GM12878 (cell line): ENCODE data around the gene RFLNA. TPM values are rescaled to one million over a fixed set of nuclear protein-coding genes. Genes with fewer than 3 reads are reported as not detected.

Source experiments
- ATAC-seq: fragments of 200-7000 bp; cut with Tn5 transposase; 3 replicates; pipeline ENCODE4 v1.9.1; 2020; ENCODE audit warnings: mild to moderate bottlenecking, moderate library complexity
- Bru-seq: library from RNA; stranded (reverse); fragments of 400-500 nt; gene quantifications from one replicate; lab custom pipeline; 2021; lab: Mats Ljungman, UMichigan
- BruChase-seq, 2 experiments: library from RNA; stranded (reverse); fragments of 400-500 nt; gene quantifications; one replicate each; lab custom pipeline; 2021; lab: Mats Ljungman, UMichigan
- BruUV-seq: library from RNA; stranded (reverse); fragments of 400-500 nt; replicated peaks from 2 replicates; lab custom pipeline; 2021; lab: Mats Ljungman, UMichigan
- CTCF ChIA-PET: fragments of 300-600 bp; sonication (Branson Sonifier 250); formaldehyde crosslinking; extraction: SDS; loops from one replicate; lab custom pipeline; 2021; ENCODE audit warnings: inconsistent platforms; lab: Yijun Ruan, JAX
- POLR2A ChIA-PET: fragments of 350-600 bp; formaldehyde crosslinking; extraction: SDS; loops from one replicate; lab custom pipeline; 2021; ENCODE audit warnings: inconsistent platforms; lab: Charles Lee
- RAD21 ChIA-PET: fragments of 300-600 bp; sonication (Branson Sonifier 250); formaldehyde crosslinking; loops from one replicate; lab custom pipeline; 2023; ENCODE audit warnings: antibody characterized with exemption; ENCODE audit not compliant: unreplicated experiment; lab: Charles Lee
- SMC1A ChIA-PET: fragments of 300-600 bp; sonication (Branson Sonifier 250); formaldehyde crosslinking; loops from one replicate; lab custom pipeline; 2023; ENCODE audit not compliant: unreplicated experiment, uncharacterized antibody; lab: Charles Lee
- DNase-seq: peaks from one replicate; pipeline ENCODE4 v3.0.0-alpha.2; 2011; ENCODE audit warnings: low read depth, low spot score
- FAIRE-seq: peaks from 3 replicates; lab custom pipeline; 2011; peaks lifted over from hg19 to GRCh38; lab: Jason Lieb, UNC
- H2AFZ ChIP-seq: 2 replicates; pipeline ENCODE4 v1.6.0; 2011; ENCODE audit warnings: low read depth, low read length, control low read depth; ENCODE audit not compliant: control insufficient read depth
- H3K27ac ChIP-seq: 2 replicates; pipeline ENCODE4 v1.5.1; 2011; ENCODE audit warnings: control low read depth; ENCODE audit not compliant: control insufficient read depth, insufficient read depth
- H3K27me3 ChIP-seq, 2 experiments: replicated peaks in 1 of 2; 2 replicates each; pipeline versions ENCODE4 v1.6.0 to v1.6.1; 2011; ENCODE audit warnings: low read length in 1 of 2; ENCODE audit not compliant: control insufficient read depth in 2 of 2, insufficient read depth in 2 of 2
- H3K36me3 ChIP-seq, 2 experiments: 2 replicates each; pipeline ENCODE4 v1.5.1; 2011; ENCODE audit warnings: low read length in 1 of 2; ENCODE audit not compliant: control insufficient read depth in 2 of 2, insufficient read depth in 2 of 2
- H3K4me1 ChIP-seq: 2 replicates; pipeline ENCODE4 v1.6.1; 2011; ENCODE audit warnings: mild to moderate bottlenecking, low read length, moderate library complexity, mixed read lengths; ENCODE audit not compliant: control insufficient read depth, insufficient read depth
- H3K4me2 ChIP-seq: 2 replicates; pipeline ENCODE4 v1.6.0; 2011; ENCODE audit warnings: control low read depth; ENCODE audit not compliant: control insufficient read depth, insufficient read depth
- H3K4me3 ChIP-seq: fragments of 200-600 bp; sonication (generic); 2 replicates; pipeline ENCODE4 v1.5.1; 2016
- H3K79me2 ChIP-seq: 2 replicates; pipeline ENCODE4 v1.6.0; 2011; ENCODE audit warnings: low read length; ENCODE audit not compliant: control insufficient read depth, insufficient read depth
- H3K9ac ChIP-seq: 2 replicates; pipeline ENCODE4 v1.8.0; 2011; ENCODE audit warnings: low read length, control low read depth, mixed read lengths; ENCODE audit not compliant: control insufficient read depth, insufficient read depth
- H3K9me3 ChIP-seq: replicated peaks from 3 replicates; pipeline ENCODE4 v1.5.1; 2011; ENCODE audit warnings: mild to moderate bottlenecking, low read length; ENCODE audit not compliant: control insufficient read depth, insufficient read depth
- H4K20me1 ChIP-seq: 2 replicates; pipeline ENCODE4 v1.6.0; 2011; ENCODE audit not compliant: control insufficient read depth, insufficient read depth
- BACH1 ChIP-seq: fragments of 450-650 bp; IDR thresholded peaks from 2 replicates; pipeline ENCODE4 v1.6.1; 2017; ENCODE audit warnings: mild to moderate bottlenecking, borderline replicate concordance
- FOS ChIP-seq: IDR thresholded peaks from 3 replicates; pipeline ENCODE4 v1.6.1; 2011; ENCODE audit warnings: borderline replicate concordance; ENCODE audit not compliant: insufficient read length; ENCODE audit errors: extremely low read depth
- JUND ChIP-seq: IDR thresholded peaks from 2 replicates; pipeline ENCODE4 v1.6.1; 2012; ENCODE audit warnings: low read depth, mild to moderate bottlenecking, low read length, improper control_type of control experiment, moderate library complexity
- RB1 ChIP-seq: fragments of 450-650 bp; formaldehyde crosslinking; IDR thresholded peaks from 2 replicates; pipeline ENCODE4 v1.6.1; 2017; ENCODE audit warnings: mild to moderate bottlenecking, borderline replicate concordance
- SUPT20H ChIP-seq: IDR thresholded peaks from 2 replicates; pipeline ENCODE4 v1.6.1; 2011; ENCODE audit warnings: low read depth, mild to moderate bottlenecking, low read length, moderate library complexity, borderline replicate concordance; ENCODE audit not compliant: control insufficient read depth
- ZBTB11 ChIP-seq: fragments of 450-650 bp; formaldehyde crosslinking; IDR thresholded peaks from 2 replicates; pipeline ENCODE4 v1.5.0; 2022; ENCODE audit warnings: mild to moderate bottlenecking, missing genetic modification characterization
- WGBS: methylation state at CpG from one replicate; pipeline ENCODE4 v1.1.6; 2016; ENCODE audit warnings: low lambda C conversion rate; ENCODE audit not compliant: insufficient replicate concordance, insufficient coverage; ENCODE audit errors: missing lambda C conversion rate; 5-methylcytosine and 5-hydroxymethylcytosine counted together
- in situ Hi-C: fragments of 300-500 bp; cut with MboI; formaldehyde crosslinking; loops from 9 replicates; pipeline ENCODE4 v1.14.3; 2018; ENCODE audit warnings: mixed read lengths
- intact Hi-C: fragments of 100-400 bp; cut with micrococcal nuclease; formaldehyde crosslinking; loops from one replicate; pipeline ENCODE4 v1.14.2; 2022; ENCODE audit not compliant: unreplicated experiment
- long read RNA-seq, 2 experiments: library from polyadenylated mRNA; unstranded; transcript quantifications; one replicate each; pipeline ENCODE4 v2.0.0, GENCODE V29; 2019 to 2020
- polyA minus RNA-seq, 3 experiments: library from RNA; depleted of rRNA, polyadenylated mRNA; stranded (reverse); fragments of >200 nt; gene quantifications; 2 replicates each; pipeline ENCODE4 v1.2.3, GENCODE V29; 2011
- polyA plus RNA-seq, 11 experiments: library from polyadenylated mRNA; depleted of rRNA in 4 of 11; unstranded in 6 of 11; stranded (reverse) in 5 of 11; fragments of >200 nt; fragmentation: Nextera tagmentation in 4 of 11; fragmentation: Illumina TruSeq in 1 of 11; extraction: Ambion mirVana in 4 of 11; extraction: Trizol in 1 of 11; gene quantifications; 1 replicate in 1 of 11; 2 replicates in 10 of 11; pipeline versions ENCODE4 v1.2.1 to v1.2.3, GENCODE V29; 2011 to 2016; ENCODE audit warnings: inconsistent platforms in 2 of 11, missing spikeins in 2 of 11, low read depth in 1 of 11
- total RNA-seq, 4 experiments: library from RNA; depleted of rRNA in 3 of 4; stranded (reverse); fragments of >200 nt in 3 of 4; fragmentation: Illumina TruSeq in 1 of 4; extraction: Trizol in 1 of 4; gene quantifications; 2 replicates each; pipeline versions ENCODE4 v1.2.1 to v1.2.3, GENCODE V29; 2013 to 2021
- TF ChIP-seq, protein P1 (sequence below): fragments of 450-650 bp; IDR thresholded peaks from 2 replicates; pipeline ENCODE4 v1.6.1; 2017; ENCODE audit warnings: low read depth, mild to moderate bottlenecking, moderate library complexity
- TF ChIP-seq, protein P2 (sequence below): fragments of 450-650 bp; IDR thresholded peaks from 2 replicates; pipeline ENCODE4 v1.6.1; 2016; ENCODE audit warnings: mild to moderate bottlenecking

The RFLNA gene
- total RNA-seq (2013; cell fraction: nucleolus; rRNA removed), result 2.4 TPM in 1 of 2 replicates, not detected in the other
- 0.05 TPM in 1 of 2 replicates, not detected in the other for total RNA-seq (2014; rRNA removed)
- not detected in 2 replicates for total RNA-seq (2014; rRNA removed; fragmentation: Illumina TruSeq; extraction: Trizol)
- total RNA-seq (2021), result not detected in 2 replicates
- not detected for polyA plus RNA-seq (2011; ENCODE audit: low read depth)
- 0.08 TPM in 1 of 2 replicates, not detected in the other for polyA plus RNA-seq (2011; rRNA removed)
- 0.13 TPM in 1 of 2 replicates, not detected in the other for polyA plus RNA-seq (2011; cell fraction: cytosol; rRNA removed)
- polyA plus RNA-seq (2011; cell fraction: nucleus; rRNA removed), result 0.16 TPM in 1 of 2 replicates, not detected in the other
- not detected in 2 replicates for polyA plus RNA-seq (2012)
- not detected in 2 replicates for polyA plus RNA-seq (2014; fragmentation: Illumina TruSeq; extraction: Trizol)
- not detected for polyA plus RNA-seq (2014; fragmentation: Nextera tagmentation; extraction: Ambion mirVana)
- not detected in 2 replicates for polyA plus RNA-seq (2014; rRNA removed)
- polyA plus RNA-seq (2016; fragmentation: Nextera tagmentation; extraction: Ambion mirVana), result not detected
- not detected in 2 replicates for polyA minus RNA-seq (2011; rRNA and poly(A)+ RNA removed)
- polyA minus RNA-seq (2011; cell fraction: cytosol; rRNA and poly(A)+ RNA removed), result not detected in 2 replicates
- not detected in 2 replicates for polyA minus RNA-seq (2011; cell fraction: nucleus; rRNA and poly(A)+ RNA removed)
- Bru-seq, nascent RNA, result percentile 13 among the genes with signal in this experiment
- percentile 12 among the genes with signal in this experiment for BruChase-seq, experiment 1, labeled RNA remaining after a 6-hour chase
- BruChase-seq, experiment 2, labeled RNA remaining after a 2-hour chase, result percentile 14 among the genes with signal in this experiment
- long read RNA-seq, experiment 1, result 0 reads
- long read RNA-seq, experiment 2, result 0 reads

- WGBS, result 8% methylated on average over 13 of the region's 66 CpGs
- Histone ChIP-seq H3K27ac (no peak within 1 kb of the TSS), H4K20me1 (no peaks in the 10 kb centered on the region), H3K9ac (no peak within 1 kb of the TSS), H2AFZ (no peak within 1 kb of the TSS), H3K4me1 (no peaks in the 10 kb centered on the region), H3K9me3 (no peaks in the 10 kb centered on the region), H3K36me3 (no peaks in the 10 kb centered on the region), H3K4me2 (no peak within 1 kb of the TSS), H3K4me3 (no peak within 1 kb of the TSS), H3K27me3 (peaks cover 6 to 11% of the 10 kb centered on the region in 2 experiments), H3K79me2 (no peaks in the 10 kb centered on the region)
- BruUV-seq, result no TSS peak
- ChIA-PET POLR2A (no interaction called here), CTCF (no interaction called here), RAD21 (no interaction called here), SMC1A (no interaction called here)
- intact Hi-C loops (no loop called here), in situ Hi-C loops (no loop called here)
- FAIRE-seq (no peak), DNase-seq (no peak), ATAC-seq (no peak)
- TF ChIP-seq BACH1 (no peak), JUND (no peak), ZBTB11 (no peak), RB1 (no peak), FOS (no peak), SUPT20H (no peak)
- TF ChIP-seq, protein P1, sequence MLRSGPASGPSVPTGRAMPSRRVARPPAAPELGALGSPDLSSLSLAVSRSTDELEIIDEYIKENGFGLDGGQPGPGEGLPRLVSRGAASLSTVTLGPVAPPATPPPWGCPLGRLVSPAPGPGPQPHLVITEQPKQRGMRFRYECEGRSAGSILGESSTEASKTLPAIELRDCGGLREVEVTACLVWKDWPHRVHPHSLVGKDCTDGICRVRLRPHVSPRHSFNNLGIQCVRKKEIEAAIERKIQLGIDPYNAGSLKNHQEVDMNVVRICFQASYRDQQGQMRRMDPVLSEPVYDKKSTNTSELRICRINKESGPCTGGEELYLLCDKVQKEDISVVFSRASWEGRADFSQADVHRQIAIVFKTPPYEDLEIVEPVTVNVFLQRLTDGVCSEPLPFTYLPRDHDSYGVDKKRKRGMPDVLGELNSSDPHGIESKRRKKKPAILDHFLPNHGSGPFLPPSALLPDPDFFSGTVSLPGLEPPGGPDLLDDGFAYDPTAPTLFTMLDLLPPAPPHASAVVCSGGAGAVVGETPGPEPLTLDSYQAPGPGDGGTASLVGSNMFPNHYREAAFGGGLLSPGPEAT, result no peak
- TF ChIP-seq, protein P2, sequence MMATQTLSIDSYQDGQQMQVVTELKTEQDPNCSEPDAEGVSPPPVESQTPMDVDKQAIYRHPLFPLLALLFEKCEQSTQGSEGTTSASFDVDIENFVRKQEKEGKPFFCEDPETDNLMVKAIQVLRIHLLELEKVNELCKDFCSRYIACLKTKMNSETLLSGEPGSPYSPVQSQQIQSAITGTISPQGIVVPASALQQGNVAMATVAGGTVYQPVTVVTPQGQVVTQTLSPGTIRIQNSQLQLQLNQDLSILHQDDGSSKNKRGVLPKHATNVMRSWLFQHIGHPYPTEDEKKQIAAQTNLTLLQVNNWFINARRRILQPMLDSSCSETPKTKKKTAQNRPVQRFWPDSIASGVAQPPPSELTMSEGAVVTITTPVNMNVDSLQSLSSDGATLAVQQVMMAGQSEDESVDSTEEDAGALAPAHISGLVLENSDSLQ, result no peak
Observed at GRCh38 chr12:124294780-124295341, at the start of gene RFLNA. RFLNA (plus strand) TSS chr12:124295093; CDS start chr12:124295430, 337 bp downstream.
